WTC11 (cell line): ENCODE results near the gene NGRN. TPM values are rescaled to one million over a fixed set of nuclear protein-coding genes. Genes with fewer than 3 reads are reported as not detected.
A peak's percentile ranks its signal among the peaks of the same experiment; 100 is the strongest.
"Not testable (repeated sequence)": the region's sequence is repeated elsewhere in the genome, so short reads cannot be mapped to it uniquely, and the experiment has no call there.

ENCODE experiments used
- ATAC-seq: fragments of 200-7000 bp; cut with Tn5 transposase; 2 replicates; pipeline ENCODE4 v1.10.0; 2021; ENCODE audit warnings: mild to moderate bottlenecking, moderate library complexity
- CTCF ChIA-PET: fragments of 300-600 bp; sonication (Branson Sonifier 250); formaldehyde crosslinking; loops from one replicate; lab custom pipeline; 2021; ENCODE audit warnings: antibody characterized with exemption; lab: Charles Lee
- POLR2A ChIA-PET: fragments of 350-600 bp; sonication (Branson Sonifier 250); formaldehyde crosslinking; loops from one replicate; lab custom pipeline; 2021; ENCODE audit warnings: antibody characterized with exemption; lab: Charles Lee
- DNase-seq: peaks from one replicate; pipeline ENCODE4 v3.0.0; 2021; ENCODE audit warnings: low spot score
- H3K27ac Mint-ChIP-seq: 2 replicates; pipeline ENCODE4 v1.8.0; 2021; ENCODE audit warnings: mixed read lengths
- H3K27me3 Mint-ChIP-seq: 2 replicates; pipeline ENCODE4 v1.8.0; 2021; ENCODE audit warnings: low read depth, mild to moderate bottlenecking, moderate library complexity, mixed read lengths
- H3K36me3 Mint-ChIP-seq: 2 replicates; pipeline ENCODE4 v1.8.0; 2021; ENCODE audit warnings: mixed read lengths
- H3K4me1 Mint-ChIP-seq: 2 replicates; pipeline ENCODE4 v1.8.0; 2022; ENCODE audit warnings: mixed read lengths
- H3K4me3 Mint-ChIP-seq: 2 replicates; pipeline ENCODE4 v1.8.0; 2021; ENCODE audit warnings: mild to moderate bottlenecking, moderate library complexity, mixed read lengths
- H3K9me3 Mint-ChIP-seq: 2 replicates; pipeline ENCODE4 v1.8.0; 2021; ENCODE audit warnings: mixed read lengths
- CREM ChIP-seq: sonication (generic); formaldehyde crosslinking; IDR thresholded peaks from 2 replicates; pipeline ENCODE4 v1.8.1; 2022; ENCODE audit warnings: mild to moderate bottlenecking, missing genetic modification reagents, moderate library complexity
- ETV6 ChIP-seq: sonication (generic); formaldehyde crosslinking; IDR thresholded peaks from 2 replicates; pipeline ENCODE4 v1.8.1; 2022; ENCODE audit warnings: mild to moderate bottlenecking, missing genetic modification reagents
- ZNF121 ChIP-seq: sonication (generic); formaldehyde crosslinking; IDR thresholded peaks from 2 replicates; pipeline ENCODE4 v1.8.0; 2023; ENCODE audit warnings: missing genetic modification reagents
- total RNA-seq: library from RNA; stranded (reverse); gene quantifications from 3 replicates; pipeline ENCODE4 v1.2.3, GENCODE V29; 2021
- TF ChIP-seq, protein P1 (sequence below): fragments of 200-600 bp; IDR thresholded peaks from 2 replicates; pipeline ENCODE4 v1.8.0; 2022; ENCODE audit warnings: antibody characterized with exemption
- TF ChIP-seq, protein P2 (sequence below): sonication (generic); formaldehyde crosslinking; IDR thresholded peaks from 2 replicates; pipeline ENCODE4 v1.8.1; 2023; ENCODE audit warnings: mild to moderate bottlenecking, missing genetic modification reagents, moderate library complexity
- TF ChIP-seq, protein P3 (sequence below): sonication (generic); formaldehyde crosslinking; IDR thresholded peaks from 2 replicates; pipeline ENCODE4 v1.8.0; 2022; ENCODE audit warnings: mild to moderate bottlenecking, missing genetic modification reagents
- TF ChIP-seq, protein P4 (sequence below): sonication (generic); formaldehyde crosslinking; IDR thresholded peaks from 2 replicates; pipeline ENCODE4 v1.8.0; 2022; ENCODE audit warnings: mild to moderate bottlenecking, missing genetic modification reagents
- TF ChIP-seq, protein P5 (sequence below): sonication (generic); formaldehyde crosslinking; IDR thresholded peaks from 2 replicates; pipeline ENCODE4 v1.8.1; 2023; ENCODE audit warnings: mild to moderate bottlenecking, moderate library complexity, missing genetic modification reagents
- TF ChIP-seq, protein P6 (sequence below): sonication (generic); formaldehyde crosslinking; IDR thresholded peaks from 2 replicates; pipeline ENCODE4 v1.8.1; 2022; ENCODE audit warnings: low read depth, mild to moderate bottlenecking, moderate library complexity, missing genetic modification reagents, borderline replicate concordance
- TF ChIP-seq, protein P7 (sequence below): sonication (generic); formaldehyde crosslinking; IDR thresholded peaks from 2 replicates; pipeline ENCODE4 v1.8.1; 2023; ENCODE audit warnings: mild to moderate bottlenecking, missing genetic modification reagents, borderline replicate concordance

Gene NGRN
- total RNA-seq, 1 experiment from 2014 or later: 77.8 TPM

DNA sequence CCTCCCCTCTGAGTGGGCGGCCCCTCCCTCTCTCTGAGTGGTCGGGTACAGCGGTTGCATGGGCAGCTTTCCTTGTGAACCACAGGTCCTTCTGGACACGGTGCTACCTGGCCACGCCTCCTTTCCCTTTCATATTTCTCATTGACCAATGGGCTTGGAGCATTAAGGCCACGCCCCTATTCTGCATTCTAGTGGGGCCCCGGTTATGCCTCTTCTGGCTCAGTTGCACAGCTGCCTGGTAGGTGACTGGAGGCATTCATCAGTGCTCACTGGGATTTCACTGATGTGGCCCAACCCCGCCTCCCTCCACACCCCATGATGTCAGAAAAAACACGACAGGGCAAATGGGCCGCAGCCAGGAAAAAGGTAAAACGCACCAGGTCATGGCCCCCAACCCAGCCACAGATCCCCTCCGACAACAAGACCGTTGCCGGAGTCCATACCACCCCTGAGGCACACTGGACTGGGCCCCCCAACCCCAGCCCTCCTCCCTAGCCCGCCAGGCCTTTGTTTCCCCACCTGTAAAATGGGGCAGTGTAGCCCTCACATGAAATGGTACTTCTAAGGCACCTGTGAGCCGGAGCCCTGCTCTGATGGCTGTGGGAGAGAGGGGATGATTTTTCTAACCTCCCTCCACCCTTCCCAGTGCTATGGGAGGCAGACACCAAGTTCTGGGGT lies 26.3 kb downstream of the NGRN start:
- no peak overlapping the region for H3K4me3 Mint-ChIP-seq
- peak; percentile 41 for DNase-seq

DNA sequence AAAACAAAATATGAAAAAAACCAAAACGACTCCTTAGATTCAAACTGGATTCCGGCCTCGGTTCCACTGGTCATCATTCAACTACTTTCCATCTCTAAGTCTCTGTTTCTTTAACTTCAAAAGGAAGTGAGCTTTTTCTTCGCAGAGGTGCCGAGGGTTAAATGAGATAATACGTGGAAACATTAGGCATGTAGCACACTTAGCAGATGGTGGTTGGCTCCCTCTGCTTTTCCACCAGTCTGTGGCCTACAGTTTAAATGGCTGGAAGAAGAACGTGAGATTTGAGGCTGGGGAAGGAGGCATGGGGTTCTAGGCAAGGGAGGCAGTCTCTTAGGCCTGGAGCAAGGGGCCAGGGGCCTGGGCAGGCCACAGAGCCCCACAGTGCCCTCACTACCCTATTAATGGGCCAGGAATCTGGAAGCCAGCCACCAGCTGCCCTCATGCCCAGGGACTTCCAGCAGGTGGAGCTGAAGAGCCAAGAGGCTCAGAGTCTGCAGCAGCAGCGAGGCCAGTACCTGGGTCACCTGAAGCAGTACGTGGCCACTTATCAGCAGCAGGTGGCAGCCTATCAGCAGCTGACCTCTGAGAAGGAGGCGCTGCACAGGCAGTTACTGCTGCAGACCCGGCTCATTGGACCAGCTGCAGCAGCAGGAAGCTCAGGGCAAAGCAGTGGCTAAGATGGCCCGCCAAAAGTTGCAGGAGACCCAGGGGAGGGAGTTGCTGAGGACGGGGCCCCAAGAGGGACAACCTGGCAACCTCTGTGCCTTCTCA lies 27.8 kb downstream of the NGRN start:
- H3K36me3 Mint-ChIP-seq, H3K27me3 Mint-ChIP-seq, H3K9me3 Mint-ChIP-seq: not testable (repeated sequence)
- DNase-seq: peak; percentile 97
- ChIA-PET POLR2A (interaction anchor here (0.6 to 1.2 kb wide), 4 partner anchors 45 to 340 kb away, joined by 3 to 4 read pairs (median 3); partner anchors contain the start of gene IQGAP1), CTCF (interaction anchor here (0.5 to 6.7 kb wide), 70 partner anchors 8 to 642 kb away, joined by 3 to 68 read pairs (median 5); partner anchors contain the start of genes ARPIN, CIB1, GDPGP1 and HDDC3)
- H3K4me3 Mint-ChIP-seq: peak overlapping the region; percentile 11; the same call in 1 of the 2 replicates
- ATAC-seq: peak; percentile 100
- H3K27ac Mint-ChIP-seq: peak overlapping the region; percentile 82
- peaks cover 24% of the 10 kb centered on the region for H3K4me1 Mint-ChIP-seq
- TF ChIP-seq CREM (0 out of 2 replicates have a peak, but pooled peaks have one; percentile 57), ZNF121 (CRISPR knock-in tag) (peak; percentile 64), ETV6 (CRISPR knock-in tag) (peak; percentile 53; the same call in 1 of the 2 replicates)
- TF ChIP-seq, protein P1, sequence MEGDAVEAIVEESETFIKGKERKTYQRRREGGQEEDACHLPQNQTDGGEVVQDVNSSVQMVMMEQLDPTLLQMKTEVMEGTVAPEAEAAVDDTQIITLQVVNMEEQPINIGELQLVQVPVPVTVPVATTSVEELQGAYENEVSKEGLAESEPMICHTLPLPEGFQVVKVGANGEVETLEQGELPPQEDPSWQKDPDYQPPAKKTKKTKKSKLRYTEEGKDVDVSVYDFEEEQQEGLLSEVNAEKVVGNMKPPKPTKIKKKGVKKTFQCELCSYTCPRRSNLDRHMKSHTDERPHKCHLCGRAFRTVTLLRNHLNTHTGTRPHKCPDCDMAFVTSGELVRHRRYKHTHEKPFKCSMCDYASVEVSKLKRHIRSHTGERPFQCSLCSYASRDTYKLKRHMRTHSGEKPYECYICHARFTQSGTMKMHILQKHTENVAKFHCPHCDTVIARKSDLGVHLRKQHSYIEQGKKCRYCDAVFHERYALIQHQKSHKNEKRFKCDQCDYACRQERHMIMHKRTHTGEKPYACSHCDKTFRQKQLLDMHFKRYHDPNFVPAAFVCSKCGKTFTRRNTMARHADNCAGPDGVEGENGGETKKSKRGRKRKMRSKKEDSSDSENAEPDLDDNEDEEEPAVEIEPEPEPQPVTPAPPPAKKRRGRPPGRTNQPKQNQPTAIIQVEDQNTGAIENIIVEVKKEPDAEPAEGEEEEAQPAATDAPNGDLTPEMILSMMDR: peak; percentile 80
- TF ChIP-seq, protein P2, sequence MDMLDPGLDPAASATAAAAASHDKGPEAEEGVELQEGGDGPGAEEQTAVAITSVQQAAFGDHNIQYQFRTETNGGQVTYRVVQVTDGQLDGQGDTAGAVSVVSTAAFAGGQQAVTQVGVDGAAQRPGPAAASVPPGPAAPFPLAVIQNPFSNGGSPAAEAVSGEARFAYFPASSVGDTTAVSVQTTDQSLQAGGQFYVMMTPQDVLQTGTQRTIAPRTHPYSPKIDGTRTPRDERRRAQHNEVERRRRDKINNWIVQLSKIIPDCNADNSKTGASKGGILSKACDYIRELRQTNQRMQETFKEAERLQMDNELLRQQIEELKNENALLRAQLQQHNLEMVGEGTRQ (CRISPR knock-in tag): peak; percentile 74
- TF ChIP-seq, protein P3, sequence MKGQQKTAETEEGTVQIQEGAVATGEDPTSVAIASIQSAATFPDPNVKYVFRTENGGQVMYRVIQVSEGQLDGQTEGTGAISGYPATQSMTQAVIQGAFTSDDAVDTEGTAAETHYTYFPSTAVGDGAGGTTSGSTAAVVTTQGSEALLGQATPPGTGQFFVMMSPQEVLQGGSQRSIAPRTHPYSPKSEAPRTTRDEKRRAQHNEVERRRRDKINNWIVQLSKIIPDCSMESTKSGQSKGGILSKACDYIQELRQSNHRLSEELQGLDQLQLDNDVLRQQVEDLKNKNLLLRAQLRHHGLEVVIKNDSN: peak; percentile 68
- TF ChIP-seq, protein P4, sequence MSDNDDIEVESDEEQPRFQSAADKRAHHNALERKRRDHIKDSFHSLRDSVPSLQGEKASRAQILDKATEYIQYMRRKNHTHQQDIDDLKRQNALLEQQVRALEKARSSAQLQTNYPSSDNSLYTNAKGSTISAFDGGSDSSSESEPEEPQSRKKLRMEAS (CRISPR knock-in tag): peak; percentile 74
- TF ChIP-seq, protein P5, sequence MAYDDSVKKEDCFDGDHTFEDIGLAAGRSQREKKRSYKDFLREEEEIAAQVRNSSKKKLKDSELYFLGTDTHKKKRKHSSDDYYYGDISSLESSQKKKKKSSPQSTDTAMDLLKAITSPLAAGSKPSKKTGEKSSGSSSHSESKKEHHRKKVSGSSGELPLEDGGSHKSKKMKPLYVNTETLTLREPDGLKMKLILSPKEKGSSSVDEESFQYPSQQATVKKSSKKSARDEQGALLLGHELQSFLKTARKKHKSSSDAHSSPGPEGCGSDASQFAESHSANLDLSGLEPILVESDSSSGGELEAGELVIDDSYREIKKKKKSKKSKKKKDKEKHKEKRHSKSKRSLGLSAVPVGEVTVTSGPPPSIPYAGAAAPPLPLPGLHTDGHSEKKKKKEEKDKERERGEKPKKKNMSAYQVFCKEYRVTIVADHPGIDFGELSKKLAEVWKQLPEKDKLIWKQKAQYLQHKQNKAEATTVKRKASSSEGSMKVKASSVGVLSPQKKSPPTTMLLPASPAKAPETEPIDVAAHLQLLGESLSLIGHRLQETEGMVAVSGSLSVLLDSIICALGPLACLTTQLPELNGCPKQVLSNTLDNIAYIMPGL: peak; percentile 85

More for the DNA sequence above, 26.3 kb downstream of the NGRN start:
- no peaks in the 10 kb centered on the region for H3K9me3 Mint-ChIP-seq
- no peaks in the 10 kb centered on the region for H3K27me3 Mint-ChIP-seq
- ATAC-seq: no peak
- TF ChIP-seq, protein P6, sequence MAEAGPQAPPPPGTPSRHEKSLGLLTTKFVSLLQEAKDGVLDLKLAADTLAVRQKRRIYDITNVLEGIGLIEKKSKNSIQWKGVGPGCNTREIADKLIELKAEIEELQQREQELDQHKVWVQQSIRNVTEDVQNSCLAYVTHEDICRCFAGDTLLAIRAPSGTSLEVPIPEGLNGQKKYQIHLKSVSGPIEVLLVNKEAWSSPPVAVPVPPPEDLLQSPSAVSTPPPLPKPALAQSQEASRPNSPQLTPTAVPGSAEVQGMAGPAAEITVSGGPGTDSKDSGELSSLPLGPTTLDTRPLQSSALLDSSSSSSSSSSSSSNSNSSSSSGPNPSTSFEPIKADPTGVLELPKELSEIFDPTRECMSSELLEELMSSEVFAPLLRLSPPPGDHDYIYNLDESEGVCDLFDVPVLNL (CRISPR knock-in tag): no peak
- TF ChIP-seq, protein P7, sequence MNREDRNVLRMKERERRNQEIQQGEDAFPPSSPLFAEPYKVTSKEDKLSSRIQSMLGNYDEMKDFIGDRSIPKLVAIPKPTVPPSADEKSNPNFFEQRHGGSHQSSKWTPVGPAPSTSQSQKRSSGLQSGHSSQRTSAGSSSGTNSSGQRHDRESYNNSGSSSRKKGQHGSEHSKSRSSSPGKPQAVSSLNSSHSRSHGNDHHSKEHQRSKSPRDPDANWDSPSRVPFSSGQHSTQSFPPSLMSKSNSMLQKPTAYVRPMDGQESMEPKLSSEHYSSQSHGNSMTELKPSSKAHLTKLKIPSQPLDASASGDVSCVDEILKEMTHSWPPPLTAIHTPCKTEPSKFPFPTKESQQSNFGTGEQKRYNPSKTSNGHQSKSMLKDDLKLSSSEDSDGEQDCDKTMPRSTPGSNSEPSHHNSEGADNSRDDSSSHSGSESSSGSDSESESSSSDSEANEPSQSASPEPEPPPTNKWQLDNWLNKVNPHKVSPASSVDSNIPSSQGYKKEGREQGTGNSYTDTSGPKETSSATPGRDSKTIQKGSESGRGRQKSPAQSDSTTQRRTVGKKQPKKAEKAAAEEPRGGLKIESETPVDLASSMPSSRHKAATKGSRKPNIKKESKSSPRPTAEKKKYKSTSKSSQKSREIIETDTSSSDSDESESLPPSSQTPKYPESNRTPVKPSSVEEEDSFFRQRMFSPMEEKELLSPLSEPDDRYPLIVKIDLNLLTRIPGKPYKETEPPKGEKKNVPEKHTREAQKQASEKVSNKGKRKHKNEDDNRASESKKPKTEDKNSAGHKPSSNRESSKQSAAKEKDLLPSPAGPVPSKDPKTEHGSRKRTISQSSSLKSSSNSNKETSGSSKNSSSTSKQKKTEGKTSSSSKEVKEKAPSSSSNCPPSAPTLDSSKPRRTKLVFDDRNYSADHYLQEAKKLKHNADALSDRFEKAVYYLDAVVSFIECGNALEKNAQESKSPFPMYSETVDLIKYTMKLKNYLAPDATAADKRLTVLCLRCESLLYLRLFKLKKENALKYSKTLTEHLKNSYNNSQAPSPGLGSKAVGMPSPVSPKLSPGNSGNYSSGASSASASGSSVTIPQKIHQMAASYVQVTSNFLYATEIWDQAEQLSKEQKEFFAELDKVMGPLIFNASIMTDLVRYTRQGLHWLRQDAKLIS (CRISPR knock-in tag): no peak
- CTCF ChIA-PET: interaction anchor here (1.0 to 6.7 kb wide), 7 partner anchors 10 to 190 kb away, joined by 3 to 68 read pairs (median 24); partner anchors contain the start of genes CIB1 and GDPGP1
- POLR2A ChIA-PET: no interaction called here
- no peaks in the 10 kb centered on the region for H3K36me3 Mint-ChIP-seq
- H3K27ac Mint-ChIP-seq: no peak overlapping the region
- H3K4me1 Mint-ChIP-seq: peaks cover 35% of the 10 kb centered on the region
